HS-5 (cell line): Measurements from ENCODE around the gene PDE6C.

Experiments
- DNase-seq: peaks from one replicate; pipeline ENCODE4 v3.0.0-alpha.2; 2012; ENCODE audit warnings: low read depth

The PDE6C gene

DNA sequence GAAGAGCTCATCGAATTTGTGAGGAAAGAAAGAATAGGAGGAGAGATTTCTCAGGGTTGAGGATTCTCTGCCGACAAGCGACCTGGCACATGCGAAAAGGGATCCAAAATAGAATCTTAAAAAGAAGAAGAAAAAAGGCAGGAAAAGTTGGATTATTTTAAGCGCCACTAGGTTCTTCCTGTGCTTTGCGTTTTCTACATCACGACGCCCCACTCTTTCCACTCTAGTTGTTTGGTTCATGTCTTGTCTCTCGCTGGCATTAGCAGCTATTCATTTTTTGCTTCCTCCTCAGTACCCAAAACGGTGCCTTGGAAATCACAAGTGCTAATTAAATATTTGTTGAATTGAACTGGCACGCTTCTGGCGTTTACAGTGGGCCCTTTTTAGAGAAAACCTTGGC is 90.7 kb downstream of the PDE6C start:
- no peak for DNase-seq

DNA sequence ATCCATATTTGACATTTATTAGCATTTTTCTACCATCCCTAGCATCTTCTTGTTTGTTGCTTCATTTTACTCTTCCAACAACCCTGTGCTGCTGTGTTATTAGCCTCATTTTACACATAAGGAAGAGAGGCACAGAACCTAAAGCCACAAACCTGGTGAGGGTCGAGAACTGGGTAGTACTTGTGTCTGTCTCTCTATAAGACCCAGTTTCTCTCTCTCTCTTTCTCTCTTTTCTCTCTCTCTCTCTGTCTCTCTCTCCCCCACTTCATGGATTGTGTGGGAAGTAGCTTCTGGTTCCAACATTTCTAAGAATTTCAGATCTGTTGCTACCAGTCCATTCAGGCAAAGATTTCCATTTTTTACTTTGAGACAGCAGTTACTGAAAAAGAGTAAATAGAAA is 91.5 kb downstream of the PDE6C start:
- DNase-seq, result no peak

DNA sequence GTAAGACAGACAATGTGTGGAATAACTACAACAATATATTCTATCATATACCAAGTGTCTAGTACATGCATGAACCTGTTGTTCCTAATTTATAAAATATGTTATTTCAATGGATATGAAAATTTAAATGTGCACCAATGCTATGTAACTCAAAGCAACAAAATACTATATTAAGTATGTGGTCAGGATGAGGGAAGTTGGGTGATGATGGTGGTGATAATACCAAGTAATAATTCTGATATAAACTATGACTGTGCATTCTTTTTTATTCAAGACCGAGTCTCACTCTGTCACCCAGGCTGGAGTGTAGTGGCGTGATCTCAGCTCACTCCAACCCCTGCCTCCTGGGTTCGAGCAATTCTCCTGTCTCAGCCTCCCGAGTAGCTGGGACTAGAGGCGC is 92.1 kb downstream of the PDE6C start:
- DNase-seq, result no peak

DNA sequence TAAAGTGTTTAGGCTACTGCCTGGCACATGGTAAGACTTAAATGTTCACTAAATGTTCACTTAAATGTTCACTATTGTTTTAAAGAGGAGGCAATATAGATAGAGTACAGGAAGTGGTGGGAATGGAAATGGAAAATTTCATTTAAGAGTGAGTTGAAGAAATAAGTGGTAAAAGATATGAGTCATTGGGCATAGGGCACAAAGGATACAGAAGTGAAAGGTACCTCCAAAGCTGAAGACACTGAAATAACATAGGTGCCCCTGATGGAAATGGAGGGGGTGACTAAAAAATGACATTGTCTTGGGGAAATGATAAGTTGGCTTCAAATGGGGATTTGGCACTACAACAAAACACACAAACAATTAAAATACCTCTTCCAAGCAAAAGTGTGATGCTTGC is 95.3 kb downstream of the PDE6C start:
- no peak for DNase-seq

DNA sequence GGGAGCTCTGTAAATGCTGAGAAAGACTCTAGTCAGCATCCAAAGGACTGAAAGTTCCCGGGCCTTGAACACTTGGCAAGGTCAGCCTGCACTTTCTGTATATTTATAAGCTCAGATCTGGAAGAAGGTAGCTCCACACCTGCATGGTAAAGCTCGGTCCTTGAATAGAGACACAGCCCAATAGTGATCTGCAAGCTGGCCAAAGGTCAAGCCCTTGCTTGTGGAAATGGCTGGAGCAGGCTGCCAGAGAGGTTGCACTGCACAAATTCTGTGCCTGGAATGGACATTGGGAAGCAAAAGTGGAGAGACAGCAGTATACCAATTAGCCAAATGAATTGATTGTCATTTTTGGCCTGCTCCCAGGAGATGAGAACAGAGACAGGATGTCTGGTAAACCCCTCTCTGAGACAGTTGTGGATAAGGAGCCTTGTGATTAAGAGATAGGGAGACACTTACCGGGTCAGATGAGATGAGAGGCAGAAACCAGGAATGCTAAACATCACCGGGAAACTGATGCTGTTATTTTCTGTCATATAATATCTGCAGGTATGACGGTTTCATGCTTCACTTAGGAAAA is 98.1 kb downstream of the PDE6C start:
- no peak for DNase-seq

DNA sequence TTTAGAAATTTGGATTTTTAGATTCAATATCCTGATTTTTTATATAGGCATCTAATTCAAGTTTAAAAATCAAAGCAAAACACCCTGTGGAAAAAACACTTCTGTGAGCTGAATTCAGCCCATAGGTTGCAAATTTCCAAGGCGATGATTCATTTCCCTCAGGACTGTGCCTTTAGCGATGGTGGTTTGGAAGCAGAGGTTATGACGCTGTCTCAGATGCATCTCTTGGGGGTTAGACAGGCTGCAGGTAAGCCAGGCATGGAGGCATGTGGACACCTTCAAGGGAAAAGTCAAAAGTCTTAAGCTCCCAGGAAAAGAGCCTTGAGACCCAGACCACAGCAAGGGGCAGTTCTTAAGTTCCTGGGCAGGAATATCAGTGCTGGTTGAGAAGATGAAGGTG is 99.6 kb downstream of the PDE6C start:
- peak; percentile 8 for DNase-seq

DNA sequence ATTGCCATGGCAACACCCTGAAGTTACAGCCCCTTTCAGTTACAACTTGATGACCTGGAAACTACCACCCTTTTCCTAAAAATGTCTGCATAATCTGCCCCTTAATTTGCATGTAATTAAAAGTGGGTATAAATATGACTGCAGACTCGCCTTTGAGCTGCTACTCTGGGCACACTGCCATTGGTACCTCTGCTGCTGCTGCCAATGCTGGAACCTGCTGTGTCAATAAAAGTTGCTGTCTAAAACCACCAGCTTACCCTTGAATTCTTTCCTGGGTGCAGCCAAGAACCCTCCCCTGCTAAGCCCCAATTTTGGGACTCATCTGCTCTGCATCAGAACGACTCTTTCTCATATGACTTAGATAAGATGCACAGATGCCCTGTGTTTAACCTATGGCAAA is 100.3 kb downstream of the PDE6C start:
- no peak for DNase-seq

DNA sequence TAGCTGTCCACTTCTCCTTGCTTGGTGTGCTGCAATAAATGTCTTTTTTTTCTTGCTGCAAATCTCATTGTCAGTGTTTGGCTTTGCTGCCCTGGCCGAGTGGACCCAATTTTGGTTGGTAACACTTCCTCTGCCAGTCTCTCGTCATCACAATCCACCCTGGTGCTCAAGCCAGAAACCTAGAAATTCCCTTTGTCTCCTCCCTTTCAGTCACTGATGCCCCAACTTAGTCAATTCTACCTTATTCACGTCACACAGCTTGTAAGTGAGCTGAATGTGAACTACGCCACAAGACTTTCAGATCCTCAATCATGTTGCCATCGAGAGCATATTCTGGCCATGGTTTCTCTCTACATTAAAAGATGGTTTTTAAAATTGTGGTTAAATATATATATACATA is 103.0 kb downstream of the PDE6C start:
- DNase-seq, result no peak
